Liver (tissue), 9 donors: Measurements from ENCODE around the gene ERFE. TPM values are rescaled to one million over a fixed set of nuclear protein-coding genes. Genes with fewer than 3 reads are reported as not detected.

ENCODE experiments used
- DNase-seq: peaks from one replicate; pipeline ENCODE4 v3.0.0-alpha.2; 2017; ENCODE audit warnings: low spot score
- H3K27ac ChIP-seq, 2 donors: one replicate each; pipeline ENCODE4 v1.7.0; 2013; ENCODE audit warnings: inconsistent platforms in 2 of 2, low read length in 2 of 2, control low read depth in 1 of 2, low read depth in 1 of 2, mild to moderate bottlenecking in 1 of 2
- H3K27me3 ChIP-seq, 4 donors: one replicate each; pipeline versions ENCODE4 v1.6.1 to v1.7.0; 2013; ENCODE audit warnings: low read length in 3 of 4, inconsistent platforms in 1 of 4, mild to moderate bottlenecking in 1 of 4, moderate library complexity in 1 of 4; ENCODE audit not compliant: control insufficient read depth in 4 of 4, insufficient read depth in 4 of 4
- H3K36me3 ChIP-seq, 4 donors: one replicate each; pipeline versions ENCODE4 v1.6.1 to v1.7.0; 2013; ENCODE audit warnings: low read length in 3 of 4, mild to moderate bottlenecking in 3 of 4, low read depth in 1 of 4, moderate library complexity in 1 of 4; ENCODE audit not compliant: control insufficient read depth in 4 of 4, insufficient read depth in 3 of 4
- H3K4me1 ChIP-seq, 4 donors: one replicate each; pipeline versions ENCODE4 v1.6.1 to v1.7.0; 2013; ENCODE audit warnings: low read length in 3 of 4, mild to moderate bottlenecking in 3 of 4, moderate library complexity in 1 of 4; ENCODE audit not compliant: control insufficient read depth in 4 of 4, insufficient read depth in 4 of 4
- H3K4me3 ChIP-seq, 3 donors: one replicate each; pipeline versions ENCODE4 v1.6.1 to v1.7.0; 2013; ENCODE audit warnings: low read length in 3 of 3, control low read depth in 1 of 3, low read depth in 1 of 3, mild to moderate bottlenecking in 1 of 3
- H3K9ac ChIP-seq, 2 donors: one replicate each; pipeline ENCODE4 v1.7.0; 2013; ENCODE audit warnings: low read length in 2 of 2, mild to moderate bottlenecking in 2 of 2, moderate library complexity in 2 of 2, control low read depth in 1 of 2, low read depth in 1 of 2
- H3K9me3 ChIP-seq, 4 donors: one replicate each; pipeline versions ENCODE4 v1.6.1 to v1.7.0; 2013; ENCODE audit warnings: low read length in 3 of 4; ENCODE audit not compliant: control insufficient read depth in 4 of 4
- EGR1 ChIP-seq, 2 donors: IDR thresholded peaks; 2 replicates each; pipeline ENCODE4 v1.6.1; 2016 to 2018; ENCODE audit warnings: antibody characterized with exemption in 2 of 2, low read depth in 2 of 2
- FOXA2 ChIP-seq: IDR thresholded peaks from 2 replicates; pipeline ENCODE4 v1.6.1; 2016; ENCODE audit warnings: antibody characterized with exemption
- GABPA ChIP-seq, 2 donors: IDR thresholded peaks in 1 of 2; conservative IDR thresholded peaks in 1 of 2; 2 replicates each; pipeline ENCODE4 v1.6.1; 2016; ENCODE audit warnings: antibody characterized with exemption in 2 of 2, mild to moderate bottlenecking in 1 of 2, moderate library complexity in 1 of 2
- HNF4A ChIP-seq, 2 donors: conservative IDR thresholded peaks; 2 replicates each; pipeline ENCODE4 v1.6.1; 2016; ENCODE audit warnings: antibody characterized with exemption in 2 of 2, mild to moderate bottlenecking in 2 of 2
- NR2F2 ChIP-seq: IDR thresholded peaks from 2 replicates; pipeline ENCODE4 v1.6.1; 2016; ENCODE audit warnings: antibody characterized with exemption
- RAD21 ChIP-seq, 2 donors: IDR thresholded peaks; 2 replicates each; pipeline ENCODE4 v1.6.1; 2016; ENCODE audit warnings: antibody characterized with exemption in 2 of 2, mild to moderate bottlenecking in 2 of 2
- SP1 ChIP-seq: IDR thresholded peaks from 2 replicates; pipeline ENCODE4 v1.6.1; 2018; ENCODE audit warnings: antibody characterized with exemption, mild to moderate bottlenecking
- YY1 ChIP-seq: IDR thresholded peaks from 2 replicates; pipeline ENCODE4 v1.6.1; 2016; ENCODE audit warnings: antibody characterized with exemption, mild to moderate bottlenecking
- WGBS: extraction: QIAGEN DNeasy Blood & Tissue Kit; methylation state at CpG from one replicate; pipeline ENCODE4 v1.1.7; 2013; 5-methylcytosine and 5-hydroxymethylcytosine counted together
- polyA plus RNA-seq, 2 donors: library from polyadenylated mRNA; stranded (reverse) in 1 of 2; unstranded in 1 of 2; fragments of 200-250 nt in 1 of 2; fragments of >200 nt in 1 of 2; fragmentation: Nextera tagmentation in 1 of 2; extraction: Ambion mirVana in 1 of 2; gene quantifications; one replicate each; pipeline versions ENCODE4 v1.2.1 to v1.2.3, GENCODE V29; 2013 to 2015
- total RNA-seq, 2 donors: library from RNA; depleted of rRNA; stranded (reverse); fragments of >200 nt; gene quantifications; one replicate each; pipeline ENCODE4 v1.2.3, GENCODE V29; 2014
- TF ChIP-seq, protein P1 (sequence below): fragments of 150-350 bp; IDR thresholded peaks from 2 replicates; pipeline ENCODE4 v1.5.1; 2017; ENCODE audit warnings: improper control_type of control experiment, low read depth, low read length; ENCODE audit not compliant: missing input control
- TF ChIP-seq, protein P2 (sequence below): IDR thresholded peaks from 2 replicates; pipeline ENCODE4 v1.6.1; 2016; ENCODE audit warnings: antibody characterized with exemption, mild to moderate bottlenecking
- TF ChIP-seq, protein P3 (sequence below): IDR thresholded peaks from 2 replicates; pipeline ENCODE4 v1.6.1; 2016; ENCODE audit warnings: antibody characterized with exemption
- TF ChIP-seq, protein P4 (sequence below): IDR thresholded peaks from 2 replicates; pipeline ENCODE4 v1.6.1; 2016; ENCODE audit warnings: antibody characterized with exemption
- donor health status: healthy.
- donor health status: healthy.
- donor health status: healthy.
- donor health status: healthy.
- donor health status: healthy.

ERFE gene
- total and polyA plus RNA-seq, 4 donors, result 0.17 to 14.0 TPM; not detected in 2

DNA sequence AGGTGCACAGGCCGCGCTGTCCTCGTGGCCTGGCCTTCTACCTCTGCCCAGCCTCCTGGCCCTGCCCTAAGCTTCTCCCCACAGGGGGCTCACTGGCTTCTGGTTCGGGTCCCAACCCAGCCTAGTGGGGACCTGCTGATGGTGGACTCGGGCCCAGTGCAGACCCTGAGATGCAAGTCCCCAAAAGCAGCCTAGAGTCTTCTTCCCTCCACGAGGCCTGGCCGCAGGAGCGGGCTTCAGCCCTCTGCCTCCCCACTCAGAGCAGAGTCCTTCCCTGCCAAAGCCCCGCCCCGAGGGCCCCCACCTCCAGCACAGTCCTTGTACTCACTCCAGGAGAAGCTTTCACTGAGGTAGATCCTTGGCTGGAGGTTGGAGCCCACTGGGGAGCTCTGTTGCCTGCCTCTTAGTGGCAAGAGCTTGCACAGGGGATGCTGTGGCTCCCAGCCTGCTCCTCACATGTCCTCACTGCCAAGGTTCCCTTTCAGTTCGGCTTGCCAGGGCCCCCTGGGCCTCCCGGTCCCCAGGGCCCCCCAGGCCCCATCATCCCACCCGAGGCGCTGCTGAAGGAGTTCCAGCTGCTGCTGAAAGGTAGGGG, 3.6 kb downstream of the ERFE start:
- TF ChIP-seq SP1, result no peak
- no peak for TF ChIP-seq YY1
- TF ChIP-seq GABPA (IDR thresholded peaks at IDR 0.05 in 1 of 2, conservative IDR thresholded peaks at IDR 0.05 in 1 of 2), result no peak
- TF ChIP-seq, protein P1, sequence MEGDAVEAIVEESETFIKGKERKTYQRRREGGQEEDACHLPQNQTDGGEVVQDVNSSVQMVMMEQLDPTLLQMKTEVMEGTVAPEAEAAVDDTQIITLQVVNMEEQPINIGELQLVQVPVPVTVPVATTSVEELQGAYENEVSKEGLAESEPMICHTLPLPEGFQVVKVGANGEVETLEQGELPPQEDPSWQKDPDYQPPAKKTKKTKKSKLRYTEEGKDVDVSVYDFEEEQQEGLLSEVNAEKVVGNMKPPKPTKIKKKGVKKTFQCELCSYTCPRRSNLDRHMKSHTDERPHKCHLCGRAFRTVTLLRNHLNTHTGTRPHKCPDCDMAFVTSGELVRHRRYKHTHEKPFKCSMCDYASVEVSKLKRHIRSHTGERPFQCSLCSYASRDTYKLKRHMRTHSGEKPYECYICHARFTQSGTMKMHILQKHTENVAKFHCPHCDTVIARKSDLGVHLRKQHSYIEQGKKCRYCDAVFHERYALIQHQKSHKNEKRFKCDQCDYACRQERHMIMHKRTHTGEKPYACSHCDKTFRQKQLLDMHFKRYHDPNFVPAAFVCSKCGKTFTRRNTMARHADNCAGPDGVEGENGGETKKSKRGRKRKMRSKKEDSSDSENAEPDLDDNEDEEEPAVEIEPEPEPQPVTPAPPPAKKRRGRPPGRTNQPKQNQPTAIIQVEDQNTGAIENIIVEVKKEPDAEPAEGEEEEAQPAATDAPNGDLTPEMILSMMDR, result no peak
- TF ChIP-seq, protein P2, sequence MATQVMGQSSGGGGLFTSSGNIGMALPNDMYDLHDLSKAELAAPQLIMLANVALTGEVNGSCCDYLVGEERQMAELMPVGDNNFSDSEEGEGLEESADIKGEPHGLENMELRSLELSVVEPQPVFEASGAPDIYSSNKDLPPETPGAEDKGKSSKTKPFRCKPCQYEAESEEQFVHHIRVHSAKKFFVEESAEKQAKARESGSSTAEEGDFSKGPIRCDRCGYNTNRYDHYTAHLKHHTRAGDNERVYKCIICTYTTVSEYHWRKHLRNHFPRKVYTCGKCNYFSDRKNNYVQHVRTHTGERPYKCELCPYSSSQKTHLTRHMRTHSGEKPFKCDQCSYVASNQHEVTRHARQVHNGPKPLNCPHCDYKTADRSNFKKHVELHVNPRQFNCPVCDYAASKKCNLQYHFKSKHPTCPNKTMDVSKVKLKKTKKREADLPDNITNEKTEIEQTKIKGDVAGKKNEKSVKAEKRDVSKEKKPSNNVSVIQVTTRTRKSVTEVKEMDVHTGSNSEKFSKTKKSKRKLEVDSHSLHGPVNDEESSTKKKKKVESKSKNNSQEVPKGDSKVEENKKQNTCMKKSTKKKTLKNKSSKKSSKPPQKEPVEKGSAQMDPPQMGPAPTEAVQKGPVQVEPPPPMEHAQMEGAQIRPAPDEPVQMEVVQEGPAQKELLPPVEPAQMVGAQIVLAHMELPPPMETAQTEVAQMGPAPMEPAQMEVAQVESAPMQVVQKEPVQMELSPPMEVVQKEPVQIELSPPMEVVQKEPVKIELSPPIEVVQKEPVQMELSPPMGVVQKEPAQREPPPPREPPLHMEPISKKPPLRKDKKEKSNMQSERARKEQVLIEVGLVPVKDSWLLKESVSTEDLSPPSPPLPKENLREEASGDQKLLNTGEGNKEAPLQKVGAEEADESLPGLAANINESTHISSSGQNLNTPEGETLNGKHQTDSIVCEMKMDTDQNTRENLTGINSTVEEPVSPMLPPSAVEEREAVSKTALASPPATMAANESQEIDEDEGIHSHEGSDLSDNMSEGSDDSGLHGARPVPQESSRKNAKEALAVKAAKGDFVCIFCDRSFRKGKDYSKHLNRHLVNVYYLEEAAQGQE, result no peak
- no peak for TF ChIP-seq FOXA2
- TF ChIP-seq RAD21 (IDR thresholded peaks at IDR 0.05), result no peak
- TF ChIP-seq, protein P3, sequence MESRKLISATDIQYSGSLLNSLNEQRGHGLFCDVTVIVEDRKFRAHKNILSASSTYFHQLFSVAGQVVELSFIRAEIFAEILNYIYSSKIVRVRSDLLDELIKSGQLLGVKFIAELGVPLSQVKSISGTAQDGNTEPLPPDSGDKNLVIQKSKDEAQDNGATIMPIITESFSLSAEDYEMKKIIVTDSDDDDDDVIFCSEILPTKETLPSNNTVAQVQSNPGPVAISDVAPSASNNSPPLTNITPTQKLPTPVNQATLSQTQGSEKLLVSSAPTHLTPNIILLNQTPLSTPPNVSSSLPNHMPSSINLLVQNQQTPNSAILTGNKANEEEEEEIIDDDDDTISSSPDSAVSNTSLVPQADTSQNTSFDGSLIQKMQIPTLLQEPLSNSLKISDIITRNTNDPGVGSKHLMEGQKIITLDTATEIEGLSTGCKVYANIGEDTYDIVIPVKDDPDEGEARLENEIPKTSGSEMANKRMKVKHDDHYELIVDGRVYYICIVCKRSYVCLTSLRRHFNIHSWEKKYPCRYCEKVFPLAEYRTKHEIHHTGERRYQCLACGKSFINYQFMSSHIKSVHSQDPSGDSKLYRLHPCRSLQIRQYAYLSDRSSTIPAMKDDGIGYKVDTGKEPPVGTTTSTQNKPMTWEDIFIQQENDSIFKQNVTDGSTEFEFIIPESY, result no peak
- TF ChIP-seq, protein P4, sequence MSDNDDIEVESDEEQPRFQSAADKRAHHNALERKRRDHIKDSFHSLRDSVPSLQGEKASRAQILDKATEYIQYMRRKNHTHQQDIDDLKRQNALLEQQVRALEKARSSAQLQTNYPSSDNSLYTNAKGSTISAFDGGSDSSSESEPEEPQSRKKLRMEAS, result no peak
- TF ChIP-seq HNF4A (conservative IDR thresholded peaks at IDR 0.05), result no peak
- H3K4me3 ChIP-seq, result no peak overlapping the region
- H3K36me3 ChIP-seq, result no peaks in the 10 kb centered on the region
- no peaks in the 10 kb centered on the region for H3K27me3 ChIP-seq
- no peak for DNase-seq
- no peak overlapping the region for H3K27ac ChIP-seq
- WGBS, result 86% methylated on average over 14 of the region's 14 CpGs
- peaks cover 0 to 14% (median 7%) of the 10 kb centered on the region in 4 donors for H3K4me1 ChIP-seq
- no peak overlapping the region for H3K9ac ChIP-seq
- no peaks in the 10 kb centered on the region for H3K9me3 ChIP-seq

DNA sequence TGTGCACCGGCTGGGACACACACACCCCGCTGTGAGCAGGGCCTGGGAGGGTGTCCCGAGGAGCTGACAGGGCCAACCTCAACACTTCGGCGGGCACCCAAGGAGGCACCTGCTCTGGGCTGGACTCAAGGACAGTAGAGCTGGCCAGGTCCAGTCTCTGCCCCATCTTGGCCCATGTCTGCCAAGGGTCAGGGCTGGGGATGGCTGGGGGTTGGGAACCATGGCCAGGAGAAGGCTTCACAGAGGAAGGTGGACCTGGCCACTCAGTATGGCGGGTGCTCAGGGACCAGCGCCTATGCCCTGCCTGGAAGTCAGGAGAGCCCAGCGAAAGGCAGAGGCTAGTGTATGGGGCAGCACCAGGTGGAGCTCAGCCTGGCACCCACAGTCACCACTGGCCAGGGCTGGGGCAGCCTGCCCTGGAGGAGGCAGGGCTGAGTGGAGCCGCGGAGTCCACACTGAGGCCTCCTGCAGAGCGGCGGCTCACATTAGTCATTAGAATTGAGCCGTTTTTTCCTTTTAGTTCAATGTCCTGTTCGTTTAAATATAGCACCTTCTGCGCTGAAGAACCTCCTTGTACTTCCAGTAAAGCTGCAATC, 4.2 kb downstream of the ERFE start:
- no peak overlapping the region for H3K4me3 ChIP-seq
- WGBS, result 72% methylated on average over 15 of the region's 15 CpGs
- no peaks in the 10 kb centered on the region for H3K9me3 ChIP-seq
- H3K27ac ChIP-seq, result no peak overlapping the region
- DNase-seq, result no peak
- H3K36me3 ChIP-seq, result peaks cover 0 to 2% (median 0%) of the 10 kb centered on the region in 4 donors
- H3K4me1 ChIP-seq, result peaks cover 0 to 14% (median 7%) of the 10 kb centered on the region in 4 donors
- H3K9ac ChIP-seq, result no peak overlapping the region
- no peaks in the 10 kb centered on the region for H3K27me3 ChIP-seq
- TF ChIP-seq EGR1 (IDR thresholded peaks at IDR 0.05; ENCODE audit: low read depth in 2 of 2) (no peak), GABPA (IDR thresholded peaks at IDR 0.05 in 1 of 2, conservative IDR thresholded peaks at IDR 0.05 in 1 of 2) (no peak), RAD21 (IDR thresholded peaks at IDR 0.05) (no peak), NR2F2 (no peak), YY1 (no peak), HNF4A (conservative IDR thresholded peaks at IDR 0.05) (no peak)
